ENCODE data around the gene HNF1A.

DNA sequence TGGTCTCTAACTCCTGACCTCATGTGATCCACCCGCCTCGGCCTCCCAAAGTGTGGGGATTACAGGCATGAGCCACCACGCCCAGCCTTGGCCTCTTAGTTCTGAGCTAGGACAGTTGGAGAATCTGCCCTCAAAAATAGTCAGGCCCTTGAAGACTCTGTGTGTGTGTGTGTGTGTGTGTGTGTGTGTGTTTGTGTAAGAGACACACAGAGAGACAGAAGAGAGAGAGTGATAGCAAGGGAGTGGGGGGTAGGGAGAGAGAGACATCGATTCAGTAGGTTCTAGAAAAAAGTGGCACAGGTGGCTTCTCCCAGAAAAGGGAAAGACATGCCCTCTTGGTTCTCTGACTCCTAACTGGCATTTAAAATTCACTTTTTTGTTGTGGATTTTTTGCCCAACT lies 5.4 kb downstream of the HNF1A start:
- no peak for TF ChIP-seq CTCF (IDR thresholded peaks at IDR 0.05)
- TF ChIP-seq POLR2A (IDR thresholded peaks at IDR 0.05): no peak
- TF ChIP-seq POLR2AphosphoS5 (IDR thresholded peaks at IDR 0.05): no peak
- TF ChIP-seq EP300 (IDR thresholded peaks at IDR 0.05): no peak
